GM18907 (cell line): ENCODE results near the gene PHLDA1.

Experiments used
- ATAC-seq: cut with Tn5 transposase; IDR thresholded peaks from one replicate; pipeline ENCODE4 v1.9.1; 2021; ENCODE audit warnings: mild to moderate bottlenecking, moderate library complexity; ENCODE audit not compliant: unreplicated experiment

The PHLDA1 gene

GRCh38 chr12:76020731-76021672, 10.6 kb downstream of the PHLDA1 start:
- ATAC-seq: peak; percentile 69

DNA sequence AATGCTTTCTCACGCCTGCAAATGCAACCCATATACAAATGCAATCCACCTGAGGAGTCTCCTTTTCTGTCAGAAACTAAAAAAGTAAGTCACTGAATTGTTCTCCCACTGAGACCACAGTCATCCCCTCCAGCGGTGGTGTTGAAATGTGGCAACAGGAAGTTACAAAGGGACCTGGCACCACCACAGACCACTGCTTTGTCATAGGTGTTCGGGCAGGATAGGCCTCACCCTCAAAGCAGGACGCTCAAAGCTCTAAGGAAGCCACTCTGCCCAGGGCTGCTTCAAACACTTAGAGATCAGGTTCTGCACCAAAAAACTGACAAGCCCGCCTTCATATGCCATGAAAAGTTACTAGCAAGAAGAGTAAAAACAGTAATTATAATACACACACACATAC, 11.3 kb downstream of the PHLDA1 start:
- ATAC-seq: peak; percentile 83

GRCh38 chr12:76018672-76019071, 12.9 kb downstream of the PHLDA1 start:
- ATAC-seq: no peak

- ATAC-seq: no peak
Observed at GRCh38 chr12:76018111-76018510, 13.5 kb downstream of the PHLDA1 start.

DNA sequence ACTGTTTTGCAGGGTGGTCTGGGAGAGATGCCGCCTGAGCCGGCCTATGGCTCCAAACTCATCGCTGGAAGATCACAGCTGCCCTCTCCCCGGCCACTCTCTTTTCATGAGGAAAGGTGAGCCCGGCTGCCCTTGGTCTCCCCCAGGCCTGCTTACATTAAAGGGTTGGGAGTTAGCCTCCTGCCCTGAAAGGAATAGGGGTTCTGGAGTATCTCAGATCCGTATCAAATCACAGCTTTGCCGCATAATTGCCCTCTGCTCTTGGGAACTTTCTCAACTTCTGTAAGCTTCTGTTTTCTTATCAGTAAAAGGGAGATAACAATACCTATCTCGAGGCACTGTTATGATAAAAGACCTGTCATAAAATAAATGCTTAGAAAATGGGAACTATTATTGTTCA, 17.6 kb downstream of the PHLDA1 start:
- no peak for ATAC-seq

GRCh38 chr12:76013603-76014002, 18.0 kb downstream of the PHLDA1 start:
- ATAC-seq: no peak

- no peak for ATAC-seq
Observed at GRCh38 chr12:76012644-76013043, 18.9 kb downstream of the PHLDA1 start.

- no peak for ATAC-seq
Observed at GRCh38 chr12:76010732-76011458, 20.7 kb downstream of the PHLDA1 start.

DNA sequence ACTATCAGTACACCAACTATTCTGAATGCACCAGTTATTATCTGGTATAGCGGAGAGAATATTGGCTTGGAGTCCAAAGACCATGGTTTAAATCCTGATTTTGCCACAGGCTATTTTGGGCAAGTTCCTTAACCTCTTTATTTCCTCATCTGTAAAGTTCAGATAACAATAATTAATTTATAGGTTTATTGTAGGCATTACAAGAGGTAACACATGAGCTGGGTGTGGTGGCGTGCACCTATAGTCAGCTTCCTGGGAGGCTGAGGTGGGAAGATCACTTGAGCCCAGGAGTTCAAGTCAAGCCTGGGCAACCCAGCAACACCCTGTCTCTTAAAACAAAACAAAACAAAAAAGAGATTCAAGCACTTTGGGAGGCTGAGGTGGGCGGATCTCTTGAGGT, 23.1 kb downstream of the PHLDA1 start:
- ATAC-seq: no peak

DNA sequence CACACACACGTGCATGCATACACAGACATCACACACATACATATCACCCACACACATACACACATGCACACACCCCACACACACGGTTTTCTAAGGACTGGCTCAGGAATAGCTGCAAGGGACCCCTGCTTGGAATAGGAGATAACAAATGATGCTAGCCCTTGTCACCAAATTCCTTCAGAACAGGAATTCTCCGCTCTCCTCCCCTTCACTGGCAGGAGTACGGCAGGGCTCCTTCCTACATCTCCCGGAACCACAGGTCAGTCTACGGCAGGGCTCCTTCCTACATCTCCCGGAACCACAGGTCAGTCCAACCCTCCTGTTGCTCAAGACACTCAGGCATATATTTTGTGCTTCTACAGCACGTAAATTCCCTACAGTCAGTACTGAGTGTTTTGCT, 23.9 kb downstream of the PHLDA1 start:
- ATAC-seq: no peak

GRCh38 chr12:76006028-76006925, 25.3 kb downstream of the PHLDA1 start:
- ATAC-seq: no peak

DNA sequence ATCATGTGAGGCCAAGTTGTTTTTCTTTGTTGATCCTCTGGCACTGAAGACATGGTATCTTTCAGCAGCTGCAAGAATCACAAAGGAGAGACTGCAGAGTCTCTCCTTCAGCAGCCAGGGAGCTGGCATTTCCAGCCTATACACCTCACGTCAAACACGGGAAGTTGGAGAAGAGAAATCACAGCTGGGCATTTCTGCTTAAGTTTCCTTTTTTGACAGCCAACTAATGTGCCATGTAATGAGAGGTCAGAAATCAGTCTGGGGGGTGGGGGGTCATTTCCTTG, 28.3 kb downstream of the PHLDA1 start:
- no peak for ATAC-seq

DNA sequence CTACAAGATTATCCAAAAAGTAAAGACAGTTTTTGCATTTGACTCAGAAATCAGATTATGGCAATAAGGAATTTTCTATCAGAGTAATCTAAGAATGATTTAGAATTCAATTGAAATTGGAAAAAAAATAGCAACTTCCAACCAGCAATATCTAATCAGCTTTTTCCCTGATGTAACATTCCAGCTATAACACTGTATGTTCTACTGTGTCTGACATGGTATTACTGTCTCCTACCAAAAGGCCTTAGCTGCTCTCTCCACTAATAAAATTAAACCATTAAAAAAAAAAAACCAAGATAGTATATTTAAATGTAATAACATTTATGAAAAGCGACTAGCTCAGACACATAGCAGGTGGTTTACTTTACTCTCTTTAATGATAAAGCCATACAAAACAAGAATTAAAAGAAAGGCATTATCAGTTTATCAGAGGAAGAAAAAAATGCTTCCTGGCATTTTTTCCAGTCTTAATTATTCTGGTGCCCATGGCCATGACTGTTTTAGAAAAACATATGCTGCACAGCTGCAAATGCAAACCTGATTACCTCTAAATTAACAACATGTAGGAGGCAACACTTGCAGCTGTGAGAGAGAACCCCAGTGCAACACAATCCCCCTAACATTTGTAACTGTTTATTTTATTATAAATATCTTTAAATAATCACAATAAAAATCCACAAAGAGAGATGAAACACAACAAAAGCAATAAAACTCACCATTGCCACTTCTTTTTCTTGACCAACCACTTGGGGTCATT, 28.8 kb downstream of the PHLDA1 start:
- ATAC-seq: no peak

DNA sequence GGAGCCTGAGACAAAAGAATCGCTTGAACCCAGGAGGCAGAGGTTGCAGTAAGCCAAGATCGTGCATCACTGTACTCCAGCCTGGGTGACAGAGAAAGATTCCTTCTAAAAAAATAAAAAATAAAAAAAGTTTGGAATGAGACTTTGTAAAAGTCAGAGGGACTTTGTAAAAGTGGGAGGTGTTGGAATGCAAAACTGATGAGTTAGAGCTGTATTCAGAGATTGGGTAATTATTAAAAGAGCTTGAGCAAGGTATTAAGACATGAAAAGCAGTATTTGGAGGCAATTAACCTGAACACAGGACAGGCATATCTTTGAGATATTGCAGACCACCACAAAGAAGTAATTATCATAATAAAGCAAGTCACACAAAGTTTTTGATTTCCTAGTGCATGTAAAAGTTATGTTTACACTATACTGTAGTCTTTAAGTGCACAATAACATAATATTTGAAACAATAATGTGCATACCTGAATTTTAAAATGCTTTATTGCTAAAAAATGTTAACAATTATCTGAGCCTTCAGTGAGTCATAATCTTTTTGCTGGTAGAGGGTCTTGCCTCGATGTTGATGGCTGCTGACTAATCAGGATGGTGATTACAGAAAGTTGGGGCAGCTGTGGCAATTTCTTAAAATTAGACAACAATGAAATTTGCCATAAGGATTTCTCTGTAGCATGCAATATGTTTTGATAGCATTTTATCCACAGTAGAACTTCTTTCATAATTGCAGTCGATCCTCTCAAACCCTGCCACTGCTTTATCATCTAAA, 33.1 kb downstream of the PHLDA1 start:
- no peak for ATAC-seq

DNA sequence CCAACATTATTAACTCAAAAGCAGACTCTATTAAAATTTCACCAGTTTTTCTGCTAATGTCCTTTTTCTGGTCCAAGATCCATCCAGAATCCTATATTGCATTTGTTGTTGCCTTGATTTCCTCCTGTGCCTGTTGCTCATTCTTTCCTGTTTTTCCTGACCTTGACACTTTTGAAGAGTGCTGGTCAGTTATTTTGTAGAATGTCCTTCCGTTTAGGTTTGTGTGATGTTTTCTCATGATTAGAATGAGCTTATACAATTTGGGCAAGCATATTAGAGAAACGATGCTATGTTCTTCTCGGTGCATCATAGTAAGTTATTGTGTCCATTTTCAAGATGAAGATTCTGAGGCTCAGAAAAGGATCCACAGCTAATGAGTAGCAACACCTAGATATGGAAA, 33.9 kb downstream of the PHLDA1 start:
- no peak for ATAC-seq

DNA sequence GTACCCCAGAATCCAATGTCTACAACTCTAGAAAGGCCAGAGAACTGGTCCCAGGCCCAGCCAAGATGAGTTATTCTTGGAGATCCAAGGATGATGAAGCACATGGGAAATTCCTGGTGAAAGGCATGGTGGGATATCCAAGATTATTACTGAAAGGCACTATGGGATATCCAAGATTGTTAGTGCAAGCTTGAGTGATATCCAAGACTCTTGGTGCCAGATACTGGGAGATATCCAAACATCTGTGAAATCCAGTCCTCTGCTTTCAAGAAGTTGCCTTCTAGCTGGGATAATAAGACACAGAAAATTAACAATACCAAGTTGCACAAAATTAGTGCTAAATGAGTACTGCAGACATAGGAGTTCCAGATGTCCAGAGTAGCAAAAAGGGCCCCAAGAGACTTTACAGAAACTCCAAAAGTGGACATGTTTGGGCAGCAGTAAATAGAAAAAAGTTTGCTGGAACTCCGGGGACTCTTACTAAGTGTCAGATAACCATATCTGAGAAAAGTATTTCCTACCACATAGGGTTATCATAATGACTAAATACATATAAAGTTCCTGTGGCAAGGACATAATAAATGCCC, 34.6 kb downstream of the PHLDA1 start:
- ATAC-seq: no peak

- no peak for ATAC-seq
Observed at GRCh38 chr12:75995691-75996090, 35.9 kb downstream of the PHLDA1 start.

GRCh38 chr12:75994069-75994740, 37.4 kb downstream of the PHLDA1 start:
- ATAC-seq: no peak

DNA sequence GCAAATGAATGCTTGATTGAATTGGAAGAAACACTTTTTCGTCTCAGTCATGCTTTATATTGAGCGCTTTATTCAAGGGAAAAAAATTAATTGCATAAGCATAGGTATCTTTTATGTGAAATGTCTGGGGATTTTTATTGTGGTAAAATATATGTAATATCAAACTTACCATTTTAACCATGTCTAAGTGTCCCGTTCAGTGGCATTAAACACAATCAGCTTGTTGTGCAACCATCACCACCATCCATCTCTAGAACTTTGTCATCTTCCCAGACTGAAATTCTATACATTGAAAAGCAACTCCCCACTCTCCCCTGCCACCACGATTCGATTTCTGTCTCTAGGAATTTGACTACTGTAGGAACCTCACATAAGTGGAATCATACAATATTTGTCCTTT, 39.8 kb downstream of the PHLDA1 start:
- no peak for ATAC-seq
